Mucosa of gallbladder (tissue), 1 donor: Measurements from ENCODE around the gene SMIM12. TPM values are rescaled to one million over a fixed set of nuclear protein-coding genes. Genes with fewer than 3 reads are reported as not detected.

Source experiments
- total RNA-seq: library from RNA; stranded (reverse); gene quantifications from one replicate; pipeline ENCODE4 v1.2.1, GENCODE V29; 2021
- donor health status: DM: no; HTN: no; CAD: no.

SMIM12 gene
- total RNA-seq, 1 donor from 2014 or later: 28.9 TPM

Other genes starting within 250 kb of the SMIM12 start
- 6.2 TPM for gene GJB5, start 104.7 kb downstream of the SMIM12 start, total RNA-seq
- gene GJB4, start 100.0 kb downstream of the SMIM12 start, total RNA-seq: 6.1 TPM
- 6.3 TPM for gene GJB3, start 78.5 kb downstream of the SMIM12 start, total RNA-seq
- gene GJA4, start 66.8 kb downstream of the SMIM12 start, total RNA-seq: 9.0 TPM
- gene DLGAP3, start 69.9 kb upstream of the SMIM12 start, total RNA-seq: 0.43 TPM
- 70.2 TPM for gene TMEM35B, start 125.6 kb upstream of the SMIM12 start, total RNA-seq
- gene ZMYM6, start 172.2 kb upstream of the SMIM12 start, total RNA-seq: 19.6 TPM
- 14.9 TPM for gene ZMYM1, start 219.6 kb upstream of the SMIM12 start, total RNA-seq